ENCODE measurements around the gene RTL10.

RTL10 gene

GRCh38 chr22:19882446-19883381, 28.0 kb upstream of the RTL10 start:
- H3K79me2 ChIP-seq = no peaks in the 10 kb centered on the region
- H3K9me3 ChIP-seq (ENCODE audit: control insufficient read depth, low read length) = no peaks in the 10 kb centered on the region
- no peak for TF ChIP-seq CTCF (IDR thresholded peaks at IDR 0.05)
- no peak overlapping the region for H2AFZ ChIP-seq
- no peak overlapping the region for H3K4me2 ChIP-seq (ENCODE audit: low read length)
- H3K9ac ChIP-seq = no peak overlapping the region
- H3K4me3 ChIP-seq (ENCODE audit: low read depth, low read length) = no peak overlapping the region
- no peaks in the 10 kb centered on the region for H3K36me3 ChIP-seq (ENCODE audit: control insufficient read depth, insufficient read depth, low read length)
- H3K27me3 ChIP-seq (ENCODE audit: control insufficient read depth, insufficient read depth, low read length) = no peaks in the 10 kb centered on the region
- peaks cover 6% of the 10 kb centered on the region for H3K4me1 ChIP-seq
- no peak overlapping the region for H3K27ac ChIP-seq

GRCh38 chr22:19880786-19881569, 26.3 kb upstream of the RTL10 start:
- Histone ChIP-seq H3K36me3 (ENCODE audit: control insufficient read depth, insufficient read depth, low read length) (no peaks in the 10 kb centered on the region), H3K27ac (no peak overlapping the region), H3K27me3 (ENCODE audit: control insufficient read depth, insufficient read depth, low read length) (no peaks in the 10 kb centered on the region), H3K9me3 (ENCODE audit: control insufficient read depth, low read length) (no peaks in the 10 kb centered on the region), H3K79me2 (no peaks in the 10 kb centered on the region), H2AFZ (no peak overlapping the region), H3K4me3 (ENCODE audit: low read depth, low read length) (no peak overlapping the region), H3K4me2 (ENCODE audit: low read length) (no peak overlapping the region), H3K9ac (no peak overlapping the region), H3K4me1 (peaks cover 3% of the 10 kb centered on the region)
- TF ChIP-seq CTCF (IDR thresholded peaks at IDR 0.05) = no peak

GRCh38 chr22:19879992-19880785, 25.5 kb upstream of the RTL10 start:
- Histone ChIP-seq H3K27me3 (ENCODE audit: control insufficient read depth, insufficient read depth, low read length) (no peaks in the 10 kb centered on the region), H3K9me3 (ENCODE audit: control insufficient read depth, low read length) (no peaks in the 10 kb centered on the region), H3K36me3 (ENCODE audit: control insufficient read depth, insufficient read depth, low read length) (no peaks in the 10 kb centered on the region), H3K4me1 (peaks cover 3% of the 10 kb centered on the region), H3K27ac (no peak overlapping the region), H3K79me2 (no peaks in the 10 kb centered on the region), H3K4me3 (ENCODE audit: low read depth, low read length) (no peak overlapping the region), H3K9ac (no peak overlapping the region), H3K4me2 (ENCODE audit: low read length) (no peak overlapping the region), H2AFZ (no peak overlapping the region)
- no peak for TF ChIP-seq CTCF (IDR thresholded peaks at IDR 0.05)

DNA sequence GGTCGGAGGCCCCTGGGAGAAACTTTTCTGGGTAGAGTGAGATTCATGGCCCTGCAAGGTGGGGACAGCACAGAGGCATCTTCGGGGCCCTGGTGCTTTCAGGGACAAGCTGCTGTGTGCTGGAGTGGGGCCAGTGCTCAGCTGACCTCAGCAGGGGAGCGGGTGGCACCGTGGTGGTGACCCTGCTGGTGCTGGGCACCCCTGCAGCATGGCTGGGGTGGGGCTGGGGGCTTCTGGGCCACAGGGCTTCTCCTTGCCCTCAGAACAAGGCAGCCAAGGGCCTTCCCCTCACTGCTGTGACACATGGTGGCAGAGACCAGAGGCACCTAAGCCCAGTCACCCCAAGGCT, 24.9 kb upstream of the RTL10 start:
- H3K27me3 ChIP-seq (ENCODE audit: control insufficient read depth, insufficient read depth, low read length) = no peaks in the 10 kb centered on the region
- H3K4me3 ChIP-seq (ENCODE audit: low read depth, low read length) = no peak overlapping the region
- no peaks in the 10 kb centered on the region for H3K36me3 ChIP-seq (ENCODE audit: control insufficient read depth, insufficient read depth, low read length)
- no peak overlapping the region for H3K27ac ChIP-seq
- H3K4me1 ChIP-seq = peaks cover 3% of the 10 kb centered on the region
- H3K9ac ChIP-seq = no peak overlapping the region
- no peak for TF ChIP-seq CTCF (IDR thresholded peaks at IDR 0.05)
- H3K79me2 ChIP-seq = no peaks in the 10 kb centered on the region
- no peak overlapping the region for H3K4me2 ChIP-seq (ENCODE audit: low read length)
- no peak overlapping the region for H2AFZ ChIP-seq
- H3K9me3 ChIP-seq (ENCODE audit: control insufficient read depth, low read length) = no peaks in the 10 kb centered on the region
